Loucy (cell line): ENCODE measurements around the gene TNS3.

Experiments
- EZH2phosphoT487 ChIP-seq: fragments of 200-600 bp; IDR thresholded peaks from 2 replicates; pipeline ENCODE4 v1.6.1; 2018; ENCODE audit warnings: antibody characterized with exemption, mild to moderate bottlenecking, moderate library complexity, borderline replicate concordance
- TF ChIP-seq, protein P1 (sequence below): fragments of 200-600 bp; sonication (generic); conservative IDR thresholded peaks from 2 replicates; pipeline ENCODE4 v1.5.1; 2014; ENCODE audit warnings: mild to moderate bottlenecking, antibody characterized with exemption, low read length

DNA sequence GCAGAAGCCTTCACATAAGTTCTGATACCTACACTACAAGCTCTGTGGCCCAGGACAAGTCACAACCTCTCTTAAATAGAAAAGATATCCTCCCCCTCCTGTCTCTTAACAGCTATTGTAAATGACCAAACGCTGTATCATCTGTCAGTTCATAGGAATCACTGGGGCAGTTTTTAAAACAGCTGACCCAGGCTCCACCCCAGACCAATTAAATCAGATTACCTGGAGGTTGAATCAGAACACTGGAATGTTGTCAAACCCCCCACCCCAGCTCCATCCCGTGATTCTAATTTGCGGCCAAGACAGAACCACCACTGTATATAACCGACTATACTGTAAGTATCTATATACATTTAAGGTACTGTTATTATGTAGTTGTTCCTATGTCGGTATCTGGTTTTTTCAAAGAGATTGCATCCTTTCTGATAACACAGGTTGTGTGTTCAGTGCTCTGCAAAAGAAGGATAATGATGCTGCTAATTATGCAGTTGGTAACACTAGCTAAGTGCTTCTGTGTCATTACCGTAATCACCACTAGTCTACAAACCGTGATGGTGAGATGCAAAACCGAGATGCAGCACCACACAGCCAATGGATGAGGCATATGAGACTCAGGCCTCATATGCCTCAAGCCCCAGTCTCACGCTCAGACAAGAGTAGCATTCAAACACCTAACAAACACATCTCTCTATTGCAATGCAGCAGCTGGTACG, 47.4 kb downstream of the TNS3 start:
- TF ChIP-seq, protein P1, sequence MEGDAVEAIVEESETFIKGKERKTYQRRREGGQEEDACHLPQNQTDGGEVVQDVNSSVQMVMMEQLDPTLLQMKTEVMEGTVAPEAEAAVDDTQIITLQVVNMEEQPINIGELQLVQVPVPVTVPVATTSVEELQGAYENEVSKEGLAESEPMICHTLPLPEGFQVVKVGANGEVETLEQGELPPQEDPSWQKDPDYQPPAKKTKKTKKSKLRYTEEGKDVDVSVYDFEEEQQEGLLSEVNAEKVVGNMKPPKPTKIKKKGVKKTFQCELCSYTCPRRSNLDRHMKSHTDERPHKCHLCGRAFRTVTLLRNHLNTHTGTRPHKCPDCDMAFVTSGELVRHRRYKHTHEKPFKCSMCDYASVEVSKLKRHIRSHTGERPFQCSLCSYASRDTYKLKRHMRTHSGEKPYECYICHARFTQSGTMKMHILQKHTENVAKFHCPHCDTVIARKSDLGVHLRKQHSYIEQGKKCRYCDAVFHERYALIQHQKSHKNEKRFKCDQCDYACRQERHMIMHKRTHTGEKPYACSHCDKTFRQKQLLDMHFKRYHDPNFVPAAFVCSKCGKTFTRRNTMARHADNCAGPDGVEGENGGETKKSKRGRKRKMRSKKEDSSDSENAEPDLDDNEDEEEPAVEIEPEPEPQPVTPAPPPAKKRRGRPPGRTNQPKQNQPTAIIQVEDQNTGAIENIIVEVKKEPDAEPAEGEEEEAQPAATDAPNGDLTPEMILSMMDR, result no peak
- no peak for TF ChIP-seq EZH2phosphoT487
